ENCODE results near the gene ORMDL1. TPM values are rescaled to one million over a fixed set of nuclear protein-coding genes. Genes with fewer than 3 reads are reported as not detected.
A peak's percentile ranks its signal among the peaks of the same experiment; 100 is the strongest.

The ORMDL1 gene
- total and polyA plus RNA-seq, 2 experiments from 2014 or later = 77.6 to 92.6 TPM

DNA sequence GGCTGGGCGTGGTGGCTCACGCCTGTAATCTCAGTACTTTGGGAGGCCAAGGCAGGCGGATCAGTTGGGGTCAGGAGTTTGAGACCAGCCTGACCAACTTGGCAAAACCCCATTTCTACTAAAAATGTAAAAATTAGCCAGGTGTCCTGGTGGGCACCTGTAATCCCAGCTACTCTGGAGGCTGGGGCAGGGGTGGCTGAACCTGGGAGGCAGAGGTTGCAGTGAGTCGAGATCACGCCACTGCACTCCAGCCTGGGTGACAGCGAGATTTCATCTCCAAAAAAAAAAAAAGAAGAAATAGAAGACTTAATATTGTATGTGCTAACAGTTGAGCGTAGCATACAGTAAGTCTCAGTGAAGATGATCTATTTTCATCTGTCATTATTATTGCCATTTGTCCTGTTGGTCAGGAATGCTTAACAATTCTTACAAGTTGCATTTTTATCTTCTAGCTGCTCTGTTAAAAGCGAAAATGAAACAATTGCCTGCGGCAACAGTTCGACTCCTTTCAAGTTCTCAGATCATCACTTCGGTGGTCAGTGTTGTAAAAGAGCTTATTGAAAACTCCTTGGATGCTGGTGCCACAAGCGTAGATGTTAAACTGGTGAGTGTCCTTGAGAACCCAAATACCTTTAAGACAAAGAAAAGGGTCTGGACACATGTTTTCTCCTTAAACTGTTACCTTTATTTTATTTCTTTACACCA is 7.4 kb upstream of the ORMDL1 start:
- H3K4me2 ChIP-seq = no peak overlapping the region

DNA sequence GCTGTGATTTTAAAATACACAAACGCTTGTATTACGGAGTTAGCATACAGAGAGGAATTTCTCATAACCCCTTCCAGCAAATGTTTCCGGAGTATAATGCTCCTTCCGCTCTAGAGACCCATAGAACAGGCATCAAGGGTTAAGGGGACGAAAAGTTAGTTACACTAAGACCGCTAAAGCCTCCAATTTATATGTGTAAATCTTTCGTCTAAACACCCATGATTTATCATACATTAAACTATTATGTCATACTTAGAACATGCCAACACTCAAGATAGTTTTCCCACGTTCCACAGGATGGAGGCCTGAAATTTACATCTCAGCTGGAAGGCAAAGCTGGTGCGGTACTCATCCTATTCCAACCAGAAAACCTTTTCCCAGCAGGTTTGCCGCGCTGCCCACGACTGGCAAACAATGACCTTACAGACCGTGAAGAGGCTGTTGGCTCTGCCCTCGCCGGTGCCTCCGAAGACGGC is 650 bp downstream of the ORMDL1 start:
- H3K9me3 ChIP-seq (ENCODE audit: low read depth) = no peaks in the 10 kb centered on the region
- no peaks in the 10 kb centered on the region for H3K9me2 ChIP-seq (replicated peaks; ENCODE audit: insufficient read depth)
- H4K20me1 ChIP-seq (ENCODE audit: insufficient read depth, poor library complexity, severe bottlenecking) = no peaks in the 10 kb centered on the region
- H3K27ac ChIP-seq = peak overlapping the region; percentile 98
- H3K4me3 ChIP-seq = peak overlapping the region; percentile 80
- no peak for TF ChIP-seq CTCF (IDR thresholded peaks at IDR 0.05; ENCODE audit: poor library complexity)
- no peak for TF ChIP-seq EZH2 (IDR thresholded peaks at IDR 0.05; ENCODE audit: borderline replicate concordance)
- TF ChIP-seq EZH2phosphoT487 (IDR thresholded peaks at IDR 0.05; ENCODE audit: low read depth, severe bottlenecking, unreplicated experiment) = no peak
- H3K27me3 ChIP-seq = no peaks in the 10 kb centered on the region
- no peak for DNase-seq (ENCODE audit: low spot score)
- H3K4me2 ChIP-seq = peak overlapping the region; percentile 78
- 0% methylated on average over 17 of the region's 17 CpGs for WGBS (ENCODE audit: low lambda C conversion rate, missing lambda C conversion rate)
- peak overlapping the region; percentile 93 for H2AFZ ChIP-seq
- H3K4me1 ChIP-seq (ENCODE audit: insufficient read depth) = peaks cover 10% of the 10 kb centered on the region
- no peaks in the 10 kb centered on the region for H3K36me3 ChIP-seq (replicated peaks; ENCODE audit: insufficient read depth, low read depth)
- H3K79me2 ChIP-seq = peaks cover 78% of the 10 kb centered on the region

More for the DNA sequence above, 7.4 kb upstream of the ORMDL1 start:
- Histone ChIP-seq H3K9me3 (ENCODE audit: low read depth) (no peaks in the 10 kb centered on the region), H3K4me1 (ENCODE audit: insufficient read depth) (no peaks in the 10 kb centered on the region), H3K27ac (no peak overlapping the region), H3K36me3 (replicated peaks; ENCODE audit: insufficient read depth, low read depth) (no peaks in the 10 kb centered on the region), H3K9me2 (replicated peaks; ENCODE audit: insufficient read depth) (no peaks in the 10 kb centered on the region), H3K27me3 (no peaks in the 10 kb centered on the region), H3K79me2 (peaks cover 45% of the 10 kb centered on the region), H3K4me3 (no peak overlapping the region), H4K20me1 (ENCODE audit: insufficient read depth, poor library complexity, severe bottlenecking) (no peaks in the 10 kb centered on the region), H2AFZ (no peak overlapping the region)
- 95% methylated on average over 12 of the region's 12 CpGs for WGBS (ENCODE audit: low lambda C conversion rate, missing lambda C conversion rate)
- DNase-seq (ENCODE audit: low spot score) = no peak
- TF ChIP-seq CTCF (IDR thresholded peaks at IDR 0.05; ENCODE audit: poor library complexity) (no peak), EZH2 (IDR thresholded peaks at IDR 0.05; ENCODE audit: borderline replicate concordance) (no peak), EZH2phosphoT487 (IDR thresholded peaks at IDR 0.05; ENCODE audit: low read depth, severe bottlenecking, unreplicated experiment) (no peak)

DNA sequence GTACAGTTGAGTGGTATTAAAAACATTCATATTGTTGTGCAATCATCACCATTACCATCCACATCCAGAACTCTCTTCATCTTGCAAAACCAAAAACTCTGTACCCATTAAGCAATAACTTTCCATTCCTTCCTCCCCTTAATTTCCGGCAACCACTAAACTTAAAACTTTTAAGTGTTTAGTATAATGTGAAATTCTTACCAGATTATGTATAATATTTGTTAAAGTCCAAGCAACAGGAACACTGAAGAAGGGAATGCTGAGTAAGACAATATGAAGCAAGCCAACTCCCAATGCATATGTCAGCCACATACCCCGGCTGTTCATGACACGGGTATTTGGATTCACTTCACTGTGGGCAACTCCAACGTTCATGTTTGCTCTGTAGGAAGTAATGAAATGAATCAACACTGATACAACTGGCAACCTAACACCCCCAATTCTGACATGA is 1.9 kb downstream of the ORMDL1 start:
- H2AFZ ChIP-seq = no peak overlapping the region
- H3K4me2 ChIP-seq = peak overlapping the region; percentile 78
- H3K27me3 ChIP-seq = no peaks in the 10 kb centered on the region
- H3K9me2 ChIP-seq (replicated peaks; ENCODE audit: insufficient read depth) = no peaks in the 10 kb centered on the region
- peak overlapping the region; percentile 98 for H3K27ac ChIP-seq
- 82% methylated on average over 4 of the region's 4 CpGs for WGBS (ENCODE audit: low lambda C conversion rate, missing lambda C conversion rate)
- no peak for DNase-seq (ENCODE audit: low spot score)
- H3K79me2 ChIP-seq = peaks cover 70% of the 10 kb centered on the region
- no peaks in the 10 kb centered on the region for H3K36me3 ChIP-seq (replicated peaks; ENCODE audit: insufficient read depth, low read depth)
- peaks cover 10% of the 10 kb centered on the region for H3K4me1 ChIP-seq (ENCODE audit: insufficient read depth)
- TF ChIP-seq EZH2phosphoT487 (IDR thresholded peaks at IDR 0.05; ENCODE audit: low read depth, severe bottlenecking, unreplicated experiment) (no peak), CTCF (IDR thresholded peaks at IDR 0.05; ENCODE audit: poor library complexity) (no peak), EZH2 (IDR thresholded peaks at IDR 0.05; ENCODE audit: borderline replicate concordance) (no peak)
- no peaks in the 10 kb centered on the region for H3K9me3 ChIP-seq (ENCODE audit: low read depth)
- peak overlapping the region; percentile 80 for H3K4me3 ChIP-seq
- H4K20me1 ChIP-seq (ENCODE audit: insufficient read depth, poor library complexity, severe bottlenecking) = no peaks in the 10 kb centered on the region
